Peyer's patch (tissue), 4 donors: Measurements from ENCODE around the gene HUS1.

ENCODE experiments used
- POLR2A ChIP-seq, 2 donors: fragments of 450-650 bp; IDR thresholded peaks; one replicate each; pipeline ENCODE4 v1.5.1; 2017; ENCODE audit warnings: antibody characterized with exemption in 2 of 2, mild to moderate bottlenecking in 2 of 2, moderate library complexity in 2 of 2
- TF ChIP-seq, protein P1 (sequence below), 6 experiments: fragments of 450-650 bp in 4 of 6; fragments of 200-600 bp in 2 of 6; sonication (generic) in 1 of 6; IDR thresholded peaks; one replicate each; pipeline ENCODE4 v1.5.1; 2017 to 2019; ENCODE audit warnings: antibody characterized with exemption in 6 of 6, mild to moderate bottlenecking in 3 of 6, moderate library complexity in 1 of 6

DNA sequence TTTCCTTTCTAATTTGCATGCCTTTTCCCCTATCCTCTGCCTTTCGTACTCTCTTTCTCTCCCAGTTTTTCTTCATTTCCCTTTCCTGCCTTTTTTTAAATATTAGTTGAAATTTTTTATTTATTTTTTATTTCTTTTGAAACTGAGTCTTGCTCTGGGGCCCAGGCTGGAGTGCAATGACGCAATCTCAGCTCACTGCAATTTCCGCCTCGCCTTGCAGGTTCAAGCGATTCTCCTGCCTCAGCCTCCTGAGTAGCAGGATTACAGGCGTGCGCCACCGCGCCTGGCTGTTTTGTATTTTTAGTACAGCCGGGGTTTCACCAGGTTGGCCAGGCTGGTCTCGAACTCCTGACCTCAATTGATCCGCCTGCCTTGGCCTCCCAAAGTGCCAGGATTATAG lies 20.0 kb upstream of the HUS1 start:
- TF ChIP-seq POLR2A (IDR thresholded peaks at IDR 0.05): no peak
- TF ChIP-seq, protein P1, sequence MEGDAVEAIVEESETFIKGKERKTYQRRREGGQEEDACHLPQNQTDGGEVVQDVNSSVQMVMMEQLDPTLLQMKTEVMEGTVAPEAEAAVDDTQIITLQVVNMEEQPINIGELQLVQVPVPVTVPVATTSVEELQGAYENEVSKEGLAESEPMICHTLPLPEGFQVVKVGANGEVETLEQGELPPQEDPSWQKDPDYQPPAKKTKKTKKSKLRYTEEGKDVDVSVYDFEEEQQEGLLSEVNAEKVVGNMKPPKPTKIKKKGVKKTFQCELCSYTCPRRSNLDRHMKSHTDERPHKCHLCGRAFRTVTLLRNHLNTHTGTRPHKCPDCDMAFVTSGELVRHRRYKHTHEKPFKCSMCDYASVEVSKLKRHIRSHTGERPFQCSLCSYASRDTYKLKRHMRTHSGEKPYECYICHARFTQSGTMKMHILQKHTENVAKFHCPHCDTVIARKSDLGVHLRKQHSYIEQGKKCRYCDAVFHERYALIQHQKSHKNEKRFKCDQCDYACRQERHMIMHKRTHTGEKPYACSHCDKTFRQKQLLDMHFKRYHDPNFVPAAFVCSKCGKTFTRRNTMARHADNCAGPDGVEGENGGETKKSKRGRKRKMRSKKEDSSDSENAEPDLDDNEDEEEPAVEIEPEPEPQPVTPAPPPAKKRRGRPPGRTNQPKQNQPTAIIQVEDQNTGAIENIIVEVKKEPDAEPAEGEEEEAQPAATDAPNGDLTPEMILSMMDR (IDR thresholded peaks at IDR 0.05): no peak
